Heart left ventricle (tissue), 16 donors: ENCODE measurements around the gene LRP2BP. TPM values are rescaled to one million over a fixed set of nuclear protein-coding genes. Genes with fewer than 3 reads are reported as not detected.

ENCODE experiments used
- ATAC-seq, 4 donors: fragments of 200-7000 bp; cut with Tn5 transposase; one replicate each; pipeline ENCODE4 v1.9.1; 2020 to 2022; ENCODE audit warnings: moderate library complexity in 4 of 4, mild to moderate bottlenecking in 3 of 4, moderate number of reproducible peaks in 1 of 4
- DNase-seq, 5 donors: peaks; one replicate each; pipeline ENCODE4 v3.0.0-alpha.2; 2020
- H3K27ac ChIP-seq, 12 donors: fragments of 200-600 bp; sonication (generic) in 4 of 12; one replicate each; pipeline versions ENCODE4 v1.5.0 to v1.8.0; 2016 to 2022; ENCODE audit warnings: mild to moderate bottlenecking in 2 of 12
- H3K27me3 ChIP-seq, 9 donors: fragments of 200-600 bp; sonication (generic) in 2 of 9; one replicate each; pipeline versions ENCODE4 v1.5.1 to v1.8.0; 2016 to 2022; ENCODE audit warnings: mild to moderate bottlenecking in 3 of 9
- H3K36me3 ChIP-seq, 9 donors: fragments of 200-600 bp; sonication (generic) in 2 of 9; one replicate each; pipeline versions ENCODE4 v1.5.0 to v1.8.0; 2018 to 2022; ENCODE audit warnings: mild to moderate bottlenecking in 2 of 9
- H3K4me1 ChIP-seq, 12 donors: fragments of 200-600 bp; sonication (generic) in 4 of 12; one replicate each; pipeline versions ENCODE4 v1.5.0 to v1.8.0; 2016 to 2022; ENCODE audit warnings: mild to moderate bottlenecking in 3 of 12
- H3K4me3 ChIP-seq, 12 donors: fragments of 200-600 bp; sonication (generic) in 4 of 12; one replicate each; pipeline versions ENCODE4 v1.5.0 to v1.8.0; 2017 to 2022; ENCODE audit warnings: mild to moderate bottlenecking in 9 of 12, moderate library complexity in 4 of 12
- H3K9me3 ChIP-seq, 12 donors: fragments of 200-600 bp; sonication (generic) in 4 of 12; one replicate each; pipeline versions ENCODE4 v1.5.0 to v1.8.0; 2016 to 2022; ENCODE audit warnings: mild to moderate bottlenecking in 1 of 12
- CTCF ChIP-seq, 12 donors: fragments of 200-600 bp; sonication (generic) in 4 of 12; IDR thresholded peaks; one replicate each; pipeline versions ENCODE4 v1.5.0 to v1.8.0; 2018 to 2022; ENCODE audit warnings: antibody characterized with exemption in 12 of 12, mild to moderate bottlenecking in 5 of 12
- POLR2A ChIP-seq, 2 donors: fragments of 450-650 bp; IDR thresholded peaks; one replicate each; pipeline ENCODE4 v1.6.1; 2017; ENCODE audit warnings: antibody characterized with exemption in 2 of 2, mild to moderate bottlenecking in 2 of 2, moderate library complexity in 2 of 2
- WGBS, 4 donors: extraction: QIAGEN DNeasy Blood & Tissue Kit in 2 of 4; methylation state at CpG; one replicate each; pipeline versions ENCODE4 v1.1.5 to v1.1.7; 2013 to 2018; 5-methylcytosine and 5-hydroxymethylcytosine counted together
- intact Hi-C, 10 donors: fragments of 100-400 bp; cut with DNase I; formaldehyde crosslinking; loops; one replicate each; pipeline versions ENCODE4 v1.11.1 to v1.14.2; 2022
- polyA plus RNA-seq, 2 donors: library from polyadenylated mRNA; stranded (reverse); fragments of 200-250 nt; gene quantifications; one replicate each; pipeline ENCODE4 v1.2.3, GENCODE V29; 2013
- total RNA-seq, 9 donors: library from RNA; depleted of rRNA in 2 of 9; stranded (reverse); fragments of >200 nt in 2 of 9; fragmentation: NEBNext Ultra II Directional in 3 of 9; extraction: Animal tissue kit (Norgen Biotek cat#: 25700) in 3 of 9; gene quantifications; one replicate each; pipeline versions ENCODE4 v1.1.0 to v1.2.4, GENCODE V29; 2016 to 2023
- donor health status: ischemic (EF 13 %, LVEDD 7.1; RV severe dilation, severe dysfunction).
- donor health status: healthy with polysubstance abuse.
- donor health status: DM: no; HTN: yes; CAD: no.
- donor health status: DM: no; HTN: no; CAD: no.
- donor health status: ischemic (EF 25% LVEDD 6.9; RV normal size, moderate dysfunction).
- donor health status: ischemic (EF 25% LVEDD 5.7; RV mildly dilated, moderate dysfunction).
- donor health status: healthy.
- donor health status: DM: yes; HTN: yes; CAD: no.
- donor health status: ischemic (EF 35%, LVEDD 5.7; RV mildly dilated, moderate dysfunction).
- donor health status: nonischemic (EF 11% LVEDD 7.7; RV severe dilation, severe dysfunction).
- donor health status: DM: yes; HTN: yes; CAD: no.
- donor health status: PGD.
- donor health status: ischemic (EF 29% LVEDD 5.4; RV normal size, mild dysfunction).
- donor health status: nonischemic (EF 23%, LVEDD 6.1; RV moderate dilation, normal function).

The LRP2BP gene
- total and polyA plus RNA-seq, 11 donors = 0.62 to 3.5 (median 1.3) TPM

- no peaks in the 10 kb centered on the region for H3K36me3 ChIP-seq
- no peak overlapping the region for H3K27ac ChIP-seq
- H3K9me3 ChIP-seq = peaks cover 0 to 14% (median 0%) of the 10 kb centered on the region in 12 donors
- intact Hi-C loops = loop anchor here in 1 of 10 donors (5.0 kb wide), 1 partner anchor 32 kb away; no protein-coding TSS in a partner anchor
- TF ChIP-seq POLR2A (IDR thresholded peaks at IDR 0.05) (no peak), CTCF (IDR thresholded peaks at IDR 0.05) (no peak)
- no peak for DNase-seq
- H3K27me3 ChIP-seq = no peaks in the 10 kb centered on the region
- ATAC-seq = no peak
- no peak overlapping the region for H3K4me3 ChIP-seq
- 96 to 98% (median 96%) methylated on average over 13 of the region's 13 CpGs for WGBS, 4 donors
- H3K4me1 ChIP-seq = peaks cover 0 to 8% (median 0%) of the 10 kb centered on the region in 12 donors
These were observed 16.1 kb downstream of the LRP2BP start for GRCh38 chr4:185379326-185380295.

GRCh38 chr4:185378264-185378663 is 17.5 kb downstream of the LRP2BP start:
- Histone ChIP-seq H3K36me3 (peaks cover 0 to 8% (median 0%) of the 10 kb centered on the region in 9 donors), H3K27me3 (no peaks in the 10 kb centered on the region), H3K27ac (no peak overlapping the region), H3K9me3 (peaks cover 0 to 14% (median 0%) of the 10 kb centered on the region in 12 donors), H3K4me1 (peaks cover 0 to 7% (median 0%) of the 10 kb centered on the region in 12 donors), H3K4me3 (no peak overlapping the region)
- no peak for ATAC-seq
- no peak for TF ChIP-seq CTCF (IDR thresholded peaks at IDR 0.05)
- TF ChIP-seq POLR2A (IDR thresholded peaks at IDR 0.05) = no peak
- WGBS, 4 donors = 91 to 99% (median 95%) methylated on average over 6 of the region's 6 CpGs
- intact Hi-C loops = no loop called here
- DNase-seq = no peak

- ATAC-seq = peak in 1 of 4 donors; percentile 50
- peaks cover 0 to 39% (median 18%) of the 10 kb centered on the region in 9 donors for H3K36me3 ChIP-seq
- peaks cover 0 to 7% (median 0%) of the 10 kb centered on the region in 12 donors for H3K4me1 ChIP-seq
- H3K9me3 ChIP-seq = no peaks in the 10 kb centered on the region
- no peak overlapping the region for H3K4me3 ChIP-seq
- TF ChIP-seq POLR2A (IDR thresholded peaks at IDR 0.05) (no peak), CTCF (IDR thresholded peaks at IDR 0.05) (no peak)
- intact Hi-C loops = loop anchor here in 1 of 10 donors (5.0 kb wide), 1 partner anchor 37 kb away; no protein-coding TSS in a partner anchor
- H3K27me3 ChIP-seq = no peaks in the 10 kb centered on the region
- no peak for DNase-seq
- H3K27ac ChIP-seq = no peak overlapping the region
- 62 to 74% (median 69%) methylated on average over 6 of the region's 6 CpGs for WGBS, 4 donors
These were observed 21.2 kb downstream of the LRP2BP start for GRCh38 chr4:185374573-185374972.

GRCh38 chr4:185374027-185374426 is 21.7 kb downstream of the LRP2BP start:
- DNase-seq (no peak), ATAC-seq (no peak)
- Histone ChIP-seq H3K27ac (no peak overlapping the region), H3K27me3 (no peaks in the 10 kb centered on the region), H3K4me1 (peaks cover 0 to 7% (median 0%) of the 10 kb centered on the region in 12 donors), H3K36me3 (peaks cover 0 to 41% (median 18%) of the 10 kb centered on the region in 9 donors), H3K9me3 (no peaks in the 10 kb centered on the region), H3K4me3 (no peak overlapping the region)
- no peak for TF ChIP-seq POLR2A (IDR thresholded peaks at IDR 0.05)
- TF ChIP-seq CTCF (IDR thresholded peaks at IDR 0.05) = no peak
- 84 to 92% (median 87%) methylated on average over 7 of the region's 7 CpGs for WGBS, 4 donors
- intact Hi-C loops = loop anchor here in 1 of 10 donors (5.0 kb wide), 1 partner anchor 37 kb away; no protein-coding TSS in a partner anchor
